HCT116 (cell line): ENCODE data around the gene PTGIR. TPM values are rescaled to one million over a fixed set of nuclear protein-coding genes. Genes with fewer than 3 reads are reported as not detected.

Experiments used
- ATAC-seq: fragments of 200-7000 bp; cut with Tn5 transposase; 2 replicates; pipeline ENCODE4 v1.9.1; 2020; ENCODE audit warnings: mild to moderate bottlenecking, moderate library complexity
- BruUV-seq: library from RNA; stranded (reverse); fragments of 400-500 nt; replicated peaks from 2 replicates; lab custom pipeline; 2021; lab: Mats Ljungman, UMichigan
- CTCF ChIA-PET: fragments of 300-600 bp; sonication (Branson Sonifier 250); formaldehyde crosslinking; loops from one replicate; lab custom pipeline; 2021; ENCODE audit warnings: antibody characterized with exemption; lab: Charles Lee
- POLR2A ChIA-PET: fragments of 300-600, 350-600 bp; sonication (Branson Sonifier 250); formaldehyde crosslinking; loops from one replicate; lab custom pipeline; 2021; ENCODE audit warnings: antibody characterized with exemption; lab: Charles Lee
- RAD21 ChIA-PET, 2 experiments: fragments of 300-600 bp; sonication (Branson Sonifier 250); formaldehyde crosslinking; loops; one replicate each; lab custom pipeline; 2023; ENCODE audit warnings: low total read pairs in 2 of 2; ENCODE audit not compliant: uncharacterized antibody in 2 of 2, unreplicated experiment in 2 of 2, low non-redundant PET in 1 of 2; lab: Charles Lee
- DNase-seq: peaks from one replicate; pipeline ENCODE4 v3.0.0-alpha.2; 2010; ENCODE audit warnings: low read depth, low spot score
- H2AFZ ChIP-seq: fragments of 200-600 bp; shearing (Covaris generic), sonication (generic); 2 replicates; pipeline ENCODE4 v1.6.1; 2017; ENCODE audit warnings: low read depth, mixed run types, mixed read lengths, antibody characterized with exemption, low read length; ENCODE audit not compliant: poor library complexity, severe bottlenecking
- H3K27ac ChIP-seq: 2 replicates; pipeline ENCODE4 v1.5.1; 2012; ENCODE audit warnings: low read depth, low read length
- H3K27me3 ChIP-seq: fragments of 200-600 bp; sonication (generic); 2 replicates; pipeline ENCODE4 v1.6.1; 2016; ENCODE audit warnings: mixed run types, low read length, mixed read lengths; ENCODE audit not compliant: insufficient read depth
- H3K36me3 ChIP-seq, 2 experiments: fragments of 200-500 bp in 1 of 2; fragments of 200-600 bp in 1 of 2; sonication (Bioruptor generic) in 1 of 2; sonication (generic) in 1 of 2; 2 replicates each; pipeline versions ENCODE4 v1.5.1 to v1.6.1; 2014 to 2016; ENCODE audit warnings: low read length in 2 of 2, inconsistent platforms in 1 of 2, mixed read lengths in 1 of 2, mixed run types in 1 of 2; ENCODE audit not compliant: insufficient read depth in 2 of 2, control insufficient read depth in 1 of 2
- H3K4me1 ChIP-seq, 2 experiments: fragments of 200-600 bp in 1 of 2; sonication (generic) in 1 of 2; 2 replicates each; pipeline versions ENCODE4 v1.5.1 to v1.6.1; 2012 to 2017; ENCODE audit warnings: low read length in 2 of 2, inconsistent platforms in 1 of 2, mild to moderate bottlenecking in 1 of 2, mixed read lengths in 1 of 2, mixed run types in 1 of 2, moderate library complexity in 1 of 2; ENCODE audit not compliant: insufficient read depth in 2 of 2, control insufficient read depth in 1 of 2
- H3K4me2 ChIP-seq: fragments of 200-600 bp; sonication (generic); 2 replicates; pipeline ENCODE4 v1.6.1; 2017; ENCODE audit warnings: mixed run types, low read length, mixed read lengths
- H3K4me3 ChIP-seq, 2 experiments: fragments of 200-600 bp in 1 of 2; sonication (generic) in 1 of 2; replicated peaks in 1 of 2; 2 replicates each; pipeline ENCODE4 v1.5.1; 2011 to 2016; ENCODE audit warnings: low read length in 2 of 2, control low read depth in 1 of 2, low read depth in 1 of 2, mild to moderate bottlenecking in 1 of 2, mixed read lengths in 1 of 2, mixed run types in 1 of 2
- H3K79me2 ChIP-seq: fragments of 200-600 bp; sonication (generic); 2 replicates; pipeline ENCODE4 v1.6.1; 2017; ENCODE audit warnings: mild to moderate bottlenecking, mixed run types, low read length, moderate library complexity, mixed read lengths; ENCODE audit not compliant: insufficient read depth
- H3K9ac ChIP-seq: fragments of 200-600 bp; sonication (generic); 2 replicates; pipeline ENCODE4 v1.6.1; 2016; ENCODE audit warnings: low read length, mixed read lengths
- H3K9me2 ChIP-seq: fragments of 200-600 bp; sonication (generic), shearing (Covaris generic); 2 replicates; pipeline ENCODE4 v1.6.1; 2017; ENCODE audit warnings: mixed run types, mild to moderate bottlenecking, moderate library complexity; ENCODE audit not compliant: insufficient read depth
- H3K9me3 ChIP-seq, 2 experiments: fragments of 200-500 bp in 1 of 2; fragments of 200-600 bp in 1 of 2; sonication (Bioruptor generic) in 1 of 2; sonication (generic) in 1 of 2; 2 replicates each; pipeline ENCODE4 v1.6.1; 2014 to 2017; ENCODE audit warnings: low read length in 2 of 2, mixed read lengths in 2 of 2, inconsistent platforms in 1 of 2, low read depth in 1 of 2, mild to moderate bottlenecking in 1 of 2, mixed run types in 1 of 2, moderate library complexity in 1 of 2; ENCODE audit not compliant: control insufficient read depth in 1 of 2, insufficient read depth in 1 of 2
- H4K20me1 ChIP-seq: fragments of 200-600 bp; sonication (generic), shearing (Covaris generic); 2 replicates; pipeline ENCODE4 v1.6.1; 2017; ENCODE audit warnings: mixed run types, mild to moderate bottlenecking, moderate library complexity; ENCODE audit not compliant: insufficient read depth
- ATF3 ChIP-seq: IDR thresholded peaks from 2 replicates; pipeline ENCODE4 v1.6.1; 2012
- CBX3 ChIP-seq: IDR thresholded peaks from 2 replicates; pipeline ENCODE4 v1.6.1; 2012; ENCODE audit warnings: low read depth
- CEBPB ChIP-seq: IDR thresholded peaks from 2 replicates; pipeline ENCODE4 v1.6.1; 2012; ENCODE audit warnings: low read depth
- CTCF ChIP-seq, 3 experiments: fragments of 200-600 bp in 1 of 3; sonication (generic) in 1 of 3; IDR thresholded peaks in 2 of 3; conservative IDR thresholded peaks in 1 of 3; 2 replicates each; pipeline ENCODE4 v1.5.1; 2012 to 2017; ENCODE audit warnings: low read depth in 2 of 3, low read length in 2 of 3, antibody characterized with exemption in 1 of 3, borderline replicate concordance in 1 of 3, control low read depth in 1 of 3, mild to moderate bottlenecking in 1 of 3, mixed read lengths in 1 of 3, mixed run types in 1 of 3, moderate library complexity in 1 of 3; ENCODE audit not compliant: insufficient read depth in 1 of 3
- ELF1 ChIP-seq: IDR thresholded peaks from 2 replicates; pipeline ENCODE4 v1.6.1; 2012; ENCODE audit warnings: low read depth, borderline replicate concordance
- EZH2phosphoT487 ChIP-seq: fragments of 200-600 bp; IDR thresholded peaks from 2 replicates; pipeline ENCODE4 v1.6.1; 2018; ENCODE audit warnings: antibody characterized with exemption, borderline replicate concordance
- FOSL1 ChIP-seq: IDR thresholded peaks from 2 replicates; pipeline ENCODE4 v1.6.1; 2012; ENCODE audit warnings: low read depth
- JUND ChIP-seq: IDR thresholded peaks from 2 replicates; pipeline ENCODE4 v1.6.1; 2012
- MAX ChIP-seq: IDR thresholded peaks from 2 replicates; pipeline ENCODE4 v1.6.1; 2012
- POLR2AphosphoS5 ChIP-seq: IDR thresholded peaks from 2 replicates; pipeline ENCODE4 v1.6.1; 2011; ENCODE audit warnings: mild to moderate bottlenecking, low read depth, low read length, moderate library complexity
- RAD21 ChIP-seq: IDR thresholded peaks from 2 replicates; pipeline ENCODE4 v1.6.1; 2012; ENCODE audit warnings: low read depth, mild to moderate bottlenecking
- SIN3A ChIP-seq: IDR thresholded peaks from 2 replicates; pipeline ENCODE4 v1.6.1; 2012; ENCODE audit warnings: low read depth
- SP1 ChIP-seq: IDR thresholded peaks from 2 replicates; pipeline ENCODE4 v1.6.1; 2012; ENCODE audit warnings: low read depth
- SRF ChIP-seq: IDR thresholded peaks from 2 replicates; pipeline ENCODE4 v1.6.1; 2012; ENCODE audit warnings: low read depth
- TCF7L2 ChIP-seq: IDR thresholded peaks from 2 replicates; pipeline ENCODE4 v1.7.0; 2011; ENCODE audit warnings: borderline replicate concordance, inconsistent platforms; ENCODE audit not compliant: insufficient read depth, insufficient read length; ENCODE audit errors: extremely low read depth
- YY1 ChIP-seq: IDR thresholded peaks from 2 replicates; pipeline ENCODE4 v1.6.1; 2011; ENCODE audit warnings: low read length, low read depth, moderate library complexity, mild to moderate bottlenecking; ENCODE audit not compliant: insufficient replicate concordance; ENCODE audit errors: extremely low read depth
- ZBTB33 ChIP-seq: IDR thresholded peaks from 2 replicates; pipeline ENCODE4 v1.6.1; 2011; ENCODE audit warnings: mild to moderate bottlenecking, low read length, moderate library complexity; ENCODE audit not compliant: insufficient replicate concordance; ENCODE audit errors: extremely low read depth
- ZFX ChIP-seq: fragments of 450-650 bp; IDR thresholded peaks from 2 replicates; pipeline ENCODE4 v1.6.1; 2017
- intact Hi-C: fragments of 100-400 bp; cut with micrococcal nuclease; formaldehyde crosslinking; loops from 2 replicates; pipeline ENCODE4 v1.10.0; 2022
- total RNA-seq: library from RNA; stranded (reverse); gene quantifications from one replicate; pipeline ENCODE4 v1.2.1, GENCODE V29; 2021; ENCODE audit not compliant: unreplicated experiment
- TF ChIP-seq, protein P1 (sequence below): IDR thresholded peaks from 2 replicates; pipeline ENCODE4 v1.6.1; 2012; ENCODE audit warnings: low read depth

PTGIR gene
- total RNA-seq, 1 experiment from 2014 or later: not detected

- ATAC-seq: no peak
Observed at GRCh38 chr19:46578450-46578849, 46.4 kb downstream of the PTGIR start.

More at GRCh38 chr19:46578450-46578849, 46.4 kb downstream of the PTGIR start:
- Histone ChIP-seq H2AFZ (no peak overlapping the region), H3K9me3 (no peaks in the 10 kb centered on the region), H3K9ac (no peak overlapping the region), H3K36me3 (no peaks in the 10 kb centered on the region), H3K4me2 (no peak overlapping the region), H3K27ac (no peak overlapping the region), H3K4me1 (peaks cover 7 to 12% of the 10 kb centered on the region in 2 experiments), H4K20me1 (no peaks in the 10 kb centered on the region), H3K79me2 (no peaks in the 10 kb centered on the region), H3K9me2 (no peaks in the 10 kb centered on the region), H3K4me3 (no peak overlapping the region), H3K27me3 (no peaks in the 10 kb centered on the region)
- RAD21 ChIA-PET: no interaction called here
- TF ChIP-seq MAX (no peak), YY1 (no peak), CBX3 (no peak), POLR2AphosphoS5 (no peak), ZFX (no peak), TCF7L2 (no peak), SP1 (no peak), FOSL1 (no peak), JUND (no peak), EZH2phosphoT487 (no peak), CTCF (IDR thresholded peaks at IDR 0.05 in 2 of 3, conservative IDR thresholded peaks at IDR 0.05 in 1 of 3; ENCODE audit: borderline replicate concordance in 1 of 3, insufficient read depth in 1 of 3, low read depth in 2 of 3, low read length in 2 of 3) (no peak), SRF (no peak), SIN3A (no peak), ELF1 (no peak), ATF3 (no peak), RAD21 (no peak), CEBPB (no peak), ZBTB33 (no peak)
- TF ChIP-seq, protein P1, sequence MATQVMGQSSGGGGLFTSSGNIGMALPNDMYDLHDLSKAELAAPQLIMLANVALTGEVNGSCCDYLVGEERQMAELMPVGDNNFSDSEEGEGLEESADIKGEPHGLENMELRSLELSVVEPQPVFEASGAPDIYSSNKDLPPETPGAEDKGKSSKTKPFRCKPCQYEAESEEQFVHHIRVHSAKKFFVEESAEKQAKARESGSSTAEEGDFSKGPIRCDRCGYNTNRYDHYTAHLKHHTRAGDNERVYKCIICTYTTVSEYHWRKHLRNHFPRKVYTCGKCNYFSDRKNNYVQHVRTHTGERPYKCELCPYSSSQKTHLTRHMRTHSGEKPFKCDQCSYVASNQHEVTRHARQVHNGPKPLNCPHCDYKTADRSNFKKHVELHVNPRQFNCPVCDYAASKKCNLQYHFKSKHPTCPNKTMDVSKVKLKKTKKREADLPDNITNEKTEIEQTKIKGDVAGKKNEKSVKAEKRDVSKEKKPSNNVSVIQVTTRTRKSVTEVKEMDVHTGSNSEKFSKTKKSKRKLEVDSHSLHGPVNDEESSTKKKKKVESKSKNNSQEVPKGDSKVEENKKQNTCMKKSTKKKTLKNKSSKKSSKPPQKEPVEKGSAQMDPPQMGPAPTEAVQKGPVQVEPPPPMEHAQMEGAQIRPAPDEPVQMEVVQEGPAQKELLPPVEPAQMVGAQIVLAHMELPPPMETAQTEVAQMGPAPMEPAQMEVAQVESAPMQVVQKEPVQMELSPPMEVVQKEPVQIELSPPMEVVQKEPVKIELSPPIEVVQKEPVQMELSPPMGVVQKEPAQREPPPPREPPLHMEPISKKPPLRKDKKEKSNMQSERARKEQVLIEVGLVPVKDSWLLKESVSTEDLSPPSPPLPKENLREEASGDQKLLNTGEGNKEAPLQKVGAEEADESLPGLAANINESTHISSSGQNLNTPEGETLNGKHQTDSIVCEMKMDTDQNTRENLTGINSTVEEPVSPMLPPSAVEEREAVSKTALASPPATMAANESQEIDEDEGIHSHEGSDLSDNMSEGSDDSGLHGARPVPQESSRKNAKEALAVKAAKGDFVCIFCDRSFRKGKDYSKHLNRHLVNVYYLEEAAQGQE: no peak
- DNase-seq: no peak
- CTCF ChIA-PET: interaction anchor here (1.7 kb wide), 1 partner anchor 22 kb away, joined by 6 read pairs; the partner anchor contains the start of gene CALM3
- POLR2A ChIA-PET: no interaction called here
- intact Hi-C loops: no loop called here
- BruUV-seq: no TSS peak
